ENCODE data around the gene REELD1.

The REELD1 gene

DNA sequence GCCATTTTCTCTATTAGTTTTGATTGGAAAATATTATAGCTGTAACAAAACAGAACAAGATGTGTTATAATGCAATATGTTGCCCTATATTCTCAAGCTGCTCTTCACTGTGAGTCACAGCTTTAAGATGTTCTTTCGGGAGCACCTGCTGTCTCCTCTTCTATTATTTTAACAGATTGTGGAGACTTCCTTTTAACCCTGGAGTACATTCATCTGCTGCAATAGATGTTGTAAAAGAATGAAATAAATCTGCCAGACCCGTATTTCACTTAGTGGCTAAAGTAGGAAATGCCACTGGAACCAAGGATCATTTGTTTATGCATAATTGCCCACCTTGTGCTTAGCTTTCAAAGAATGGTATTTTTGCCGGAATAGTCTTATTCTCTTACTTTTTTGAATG, 27.7 kb upstream of the REELD1 start:
- Histone ChIP-seq H3K27me3 (ENCODE audit: low read depth, low read length) (no peaks in the 10 kb centered on the region), H3K27ac (ENCODE audit: low read length) (no peak overlapping the region), H3K36me3 (ENCODE audit: control insufficient read depth in 1 of 2, insufficient read depth in 2 of 2, low read length in 2 of 2) (peaks cover 20 to 38% of the 10 kb centered on the region in 2 donors), H3K4me3 (ENCODE audit: low read depth in 1 of 2, low read length in 2 of 2) (no peak overlapping the region), H3K9me3 (ENCODE audit: control insufficient read depth in 1 of 2, low read length in 2 of 2) (no peaks in the 10 kb centered on the region), H3K4me1 (ENCODE audit: control insufficient read depth in 1 of 2, insufficient read depth in 2 of 2, low read length in 2 of 2) (peaks cover 0 to 13% of the 10 kb centered on the region in 2 donors)

DNA sequence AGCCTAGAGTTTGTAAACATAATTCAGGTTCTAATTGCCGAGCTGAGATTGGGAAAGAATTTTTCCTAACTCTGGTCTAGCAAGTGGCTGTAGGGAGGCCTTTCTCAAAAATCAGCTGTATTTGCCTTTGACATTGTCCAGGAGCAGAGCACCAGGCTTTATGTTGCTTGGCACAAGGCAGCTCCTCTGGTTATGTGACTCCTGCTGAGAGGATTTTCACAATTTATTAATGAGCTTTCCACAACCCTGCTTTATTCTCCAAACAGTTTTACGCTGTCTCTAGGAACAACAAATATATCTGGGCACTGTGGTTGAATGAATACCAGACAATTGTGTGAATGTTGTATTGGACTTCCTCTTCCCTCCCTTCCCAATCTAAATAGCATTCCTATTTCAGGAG, 23.9 kb upstream of the REELD1 start:
- H3K36me3 ChIP-seq (ENCODE audit: control insufficient read depth in 1 of 2, insufficient read depth in 2 of 2, low read length in 2 of 2): peaks cover 20 to 39% of the 10 kb centered on the region in 2 donors
- no peaks in the 10 kb centered on the region for H3K27me3 ChIP-seq (ENCODE audit: low read depth, low read length)
- no peak overlapping the region for H3K4me3 ChIP-seq (ENCODE audit: low read depth in 1 of 2, low read length in 2 of 2)
- no peaks in the 10 kb centered on the region for H3K9me3 ChIP-seq (ENCODE audit: control insufficient read depth in 1 of 2, low read length in 2 of 2)
- peaks cover 0 to 13% of the 10 kb centered on the region in 2 donors for H3K4me1 ChIP-seq (ENCODE audit: control insufficient read depth in 1 of 2, insufficient read depth in 2 of 2, low read length in 2 of 2)
- no peak overlapping the region for H3K27ac ChIP-seq (ENCODE audit: low read length)

DNA sequence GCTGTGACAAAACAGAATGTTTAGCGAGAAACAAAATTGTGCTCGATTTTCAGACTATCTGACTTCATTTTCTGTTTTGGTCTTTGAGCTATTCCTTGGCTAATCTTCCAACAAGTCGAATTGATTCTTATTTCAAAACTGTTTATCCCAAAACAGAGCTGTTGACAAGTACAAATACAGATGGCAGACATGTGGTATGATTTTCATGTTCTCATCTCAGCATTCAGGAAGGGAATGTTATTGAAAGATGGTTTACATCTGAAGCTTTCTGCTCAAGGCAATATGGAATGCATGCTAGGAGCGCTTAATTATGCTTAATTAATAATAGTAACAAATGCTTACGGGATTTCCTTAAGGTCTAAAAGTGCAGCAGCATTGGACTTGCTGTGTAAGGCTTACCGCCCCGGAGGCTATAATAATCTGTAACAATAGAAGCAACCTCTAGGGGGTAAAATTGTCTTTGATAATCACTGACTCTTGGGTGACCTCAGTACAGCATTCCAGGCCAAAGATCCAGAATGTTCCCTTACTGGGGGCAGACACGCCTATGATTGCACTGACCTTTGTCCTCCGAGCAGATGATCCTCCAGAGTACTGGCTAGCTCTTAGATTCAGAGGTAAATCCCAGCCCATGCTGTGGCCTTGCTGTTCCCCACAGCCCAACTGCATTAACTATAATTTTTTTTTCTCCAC, 22.4 kb upstream of the REELD1 start:
- H3K36me3 ChIP-seq (ENCODE audit: control insufficient read depth in 1 of 2, insufficient read depth in 2 of 2, low read length in 2 of 2): peaks cover 18 to 34% of the 10 kb centered on the region in 2 donors
- H3K9me3 ChIP-seq (ENCODE audit: control insufficient read depth in 1 of 2, low read length in 2 of 2): no peaks in the 10 kb centered on the region
- H3K4me3 ChIP-seq (ENCODE audit: low read depth in 1 of 2, low read length in 2 of 2): no peak overlapping the region
- peaks cover 0 to 13% of the 10 kb centered on the region in 2 donors for H3K4me1 ChIP-seq (ENCODE audit: control insufficient read depth in 1 of 2, insufficient read depth in 2 of 2, low read length in 2 of 2)
- H3K27me3 ChIP-seq (ENCODE audit: low read depth, low read length): no peaks in the 10 kb centered on the region
- no peak overlapping the region for H3K27ac ChIP-seq (ENCODE audit: low read length)

DNA sequence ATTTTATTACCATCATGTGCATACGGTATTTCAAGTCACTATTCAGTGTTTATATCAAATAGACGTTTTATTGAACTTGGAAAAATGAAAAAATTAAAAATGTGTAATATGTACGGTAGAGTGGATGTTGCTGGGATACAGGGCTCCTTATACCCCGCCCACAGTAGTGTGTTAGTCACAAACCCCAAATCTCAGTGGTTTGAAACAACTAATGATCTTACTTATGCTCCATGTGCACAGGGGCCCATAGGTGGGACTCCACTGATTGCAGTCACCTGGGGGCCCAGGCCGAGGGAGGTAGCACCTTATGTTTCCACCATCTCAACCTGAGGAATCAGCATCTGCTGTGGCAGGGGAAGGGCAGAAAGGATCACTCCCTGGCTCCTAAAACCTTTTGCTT, 20.7 kb upstream of the REELD1 start:
- no peak overlapping the region for H3K27ac ChIP-seq (ENCODE audit: low read length)
- peaks cover 6 to 20% of the 10 kb centered on the region in 2 donors for H3K36me3 ChIP-seq (ENCODE audit: control insufficient read depth in 1 of 2, insufficient read depth in 2 of 2, low read length in 2 of 2)
- peaks cover 0 to 13% of the 10 kb centered on the region in 2 donors for H3K4me1 ChIP-seq (ENCODE audit: control insufficient read depth in 1 of 2, insufficient read depth in 2 of 2, low read length in 2 of 2)
- no peak overlapping the region for H3K4me3 ChIP-seq (ENCODE audit: low read depth in 1 of 2, low read length in 2 of 2)
- no peaks in the 10 kb centered on the region for H3K9me3 ChIP-seq (ENCODE audit: control insufficient read depth in 1 of 2, low read length in 2 of 2)
- H3K27me3 ChIP-seq (ENCODE audit: low read depth, low read length): no peaks in the 10 kb centered on the region

DNA sequence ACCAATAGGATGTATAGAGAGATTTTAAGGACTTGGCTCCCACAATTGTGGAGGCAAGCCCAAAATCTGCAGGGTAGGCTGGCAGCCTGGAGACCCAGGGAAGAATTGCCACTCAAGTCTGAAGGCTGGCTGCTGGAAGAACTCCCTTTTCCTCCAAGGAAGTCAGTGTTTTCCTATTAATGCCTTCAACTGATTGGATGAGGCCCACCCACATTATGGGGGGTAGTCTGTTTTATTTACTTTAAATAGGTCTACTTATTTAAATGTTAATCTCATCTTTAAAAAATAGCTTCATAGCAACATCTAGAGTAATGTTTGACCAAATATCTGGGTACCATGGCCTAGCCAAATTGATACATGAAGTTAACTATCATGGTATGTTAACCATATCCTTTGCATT, 20.1 kb upstream of the REELD1 start:
- no peaks in the 10 kb centered on the region for H3K9me3 ChIP-seq (ENCODE audit: control insufficient read depth in 1 of 2, low read length in 2 of 2)
- peaks cover 6 to 18% of the 10 kb centered on the region in 2 donors for H3K36me3 ChIP-seq (ENCODE audit: control insufficient read depth in 1 of 2, insufficient read depth in 2 of 2, low read length in 2 of 2)
- no peaks in the 10 kb centered on the region for H3K27me3 ChIP-seq (ENCODE audit: low read depth, low read length)
- no peak overlapping the region for H3K4me3 ChIP-seq (ENCODE audit: low read depth in 1 of 2, low read length in 2 of 2)
- H3K27ac ChIP-seq (ENCODE audit: low read length): no peak overlapping the region
- peaks cover 0 to 13% of the 10 kb centered on the region in 2 donors for H3K4me1 ChIP-seq (ENCODE audit: control insufficient read depth in 1 of 2, insufficient read depth in 2 of 2, low read length in 2 of 2)

DNA sequence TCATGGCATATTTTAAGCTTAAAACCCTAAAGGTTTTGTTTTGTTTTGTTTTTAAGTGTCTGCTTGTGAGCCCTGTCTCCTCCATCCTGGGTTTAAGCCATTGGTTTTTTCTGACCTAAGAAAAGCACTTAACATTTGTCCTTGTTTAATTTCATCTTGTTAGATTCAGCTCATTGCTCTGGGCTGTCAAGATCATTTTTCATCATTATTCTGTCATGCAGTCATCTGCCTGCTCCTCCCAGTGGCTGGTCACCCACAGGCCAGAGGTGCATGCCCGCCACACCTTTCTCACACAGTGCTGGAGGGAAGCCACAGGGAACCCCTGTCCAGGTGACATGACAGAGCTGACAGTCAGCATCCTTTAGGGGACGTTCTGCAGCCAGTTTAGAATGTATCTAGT, 11.7 kb upstream of the REELD1 start:
- Histone ChIP-seq H3K4me3 (ENCODE audit: low read depth in 1 of 2, low read length in 2 of 2) (no peak overlapping the region), H3K9me3 (ENCODE audit: control insufficient read depth in 1 of 2, low read length in 2 of 2) (no peaks in the 10 kb centered on the region), H3K27me3 (ENCODE audit: low read depth, low read length) (no peaks in the 10 kb centered on the region), H3K27ac (ENCODE audit: low read length) (no peak overlapping the region), H3K36me3 (ENCODE audit: control insufficient read depth in 1 of 2, insufficient read depth in 2 of 2, low read length in 2 of 2) (no peaks in the 10 kb centered on the region), H3K4me1 (ENCODE audit: control insufficient read depth in 1 of 2, insufficient read depth in 2 of 2, low read length in 2 of 2) (no peaks in the 10 kb centered on the region)

DNA sequence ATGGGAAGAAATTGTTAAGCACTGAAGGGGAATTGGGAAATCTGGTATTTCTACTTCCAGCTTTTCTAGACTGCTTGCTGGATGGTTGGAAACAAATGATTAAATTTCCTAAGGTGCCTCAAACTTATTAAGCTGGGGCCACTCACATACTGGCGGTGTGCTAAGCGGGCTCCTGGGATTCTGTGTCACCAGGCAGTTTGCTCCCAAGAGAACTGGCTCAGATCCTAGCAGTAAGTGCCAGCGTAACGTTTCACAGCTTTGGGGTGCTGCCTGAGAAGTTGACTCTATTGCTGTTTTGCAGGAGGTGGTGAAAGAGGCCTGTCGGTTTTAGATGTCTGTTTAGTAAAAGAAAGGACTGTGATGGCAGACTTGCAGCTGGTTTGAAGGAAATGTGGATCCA, 6.9 kb upstream of the REELD1 start:
- Histone ChIP-seq H3K27me3 (ENCODE audit: low read depth, low read length) (no peaks in the 10 kb centered on the region), H3K36me3 (ENCODE audit: control insufficient read depth in 1 of 2, insufficient read depth in 2 of 2, low read length in 2 of 2) (no peaks in the 10 kb centered on the region), H3K27ac (ENCODE audit: low read length) (no peak overlapping the region), H3K4me1 (ENCODE audit: control insufficient read depth in 1 of 2, insufficient read depth in 2 of 2, low read length in 2 of 2) (no peaks in the 10 kb centered on the region), H3K9me3 (ENCODE audit: control insufficient read depth in 1 of 2, low read length in 2 of 2) (no peaks in the 10 kb centered on the region), H3K4me3 (ENCODE audit: low read depth in 1 of 2, low read length in 2 of 2) (no peak overlapping the region)

DNA sequence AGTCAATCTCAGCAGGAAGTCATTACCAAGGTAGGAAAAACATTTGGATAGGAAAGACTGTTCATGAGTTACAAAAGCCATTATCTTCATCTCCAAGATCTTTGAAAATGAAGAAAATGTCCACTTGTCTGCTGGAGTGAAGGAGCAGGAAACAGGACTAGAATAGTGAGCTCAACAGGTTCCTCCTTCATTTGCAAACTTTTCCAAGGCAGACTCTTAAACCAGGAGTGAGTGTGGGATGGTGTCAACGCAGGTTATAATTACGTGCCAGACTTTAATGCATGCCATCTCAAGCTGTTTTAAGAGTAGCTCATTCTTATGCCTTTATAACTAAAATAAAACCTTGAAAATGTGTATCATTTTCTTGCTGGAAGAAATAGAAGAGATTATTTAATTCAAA, 3.4 kb upstream of the REELD1 start:
- H3K4me1 ChIP-seq (ENCODE audit: control insufficient read depth in 1 of 2, insufficient read depth in 2 of 2, low read length in 2 of 2): no peaks in the 10 kb centered on the region
- no peaks in the 10 kb centered on the region for H3K36me3 ChIP-seq (ENCODE audit: control insufficient read depth in 1 of 2, insufficient read depth in 2 of 2, low read length in 2 of 2)
- no peaks in the 10 kb centered on the region for H3K27me3 ChIP-seq (ENCODE audit: low read depth, low read length)
- no peaks in the 10 kb centered on the region for H3K9me3 ChIP-seq (ENCODE audit: control insufficient read depth in 1 of 2, low read length in 2 of 2)
- no peak overlapping the region for H3K4me3 ChIP-seq (ENCODE audit: low read depth in 1 of 2, low read length in 2 of 2)
- no peak overlapping the region for H3K27ac ChIP-seq (ENCODE audit: low read length)

DNA sequence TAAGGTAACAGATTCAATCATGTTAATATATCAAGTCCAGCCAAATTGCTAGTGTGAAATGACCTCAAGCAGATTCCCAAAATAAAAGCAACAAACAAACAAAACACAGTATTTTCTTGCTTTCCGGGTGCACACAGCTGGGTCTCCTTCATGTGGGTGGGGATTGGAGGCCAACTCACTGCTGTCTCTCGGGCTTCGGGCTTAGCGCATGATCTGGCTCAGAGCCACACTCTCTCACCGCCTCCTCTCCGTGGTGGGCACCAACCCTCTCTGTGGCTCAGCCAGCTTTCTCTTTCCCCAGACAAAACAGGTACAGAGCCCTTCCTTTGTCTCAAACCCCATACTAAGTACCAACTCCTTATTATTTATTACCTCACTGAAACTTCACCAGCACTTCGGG, 2.9 kb upstream of the REELD1 start:
- Histone ChIP-seq H3K27me3 (ENCODE audit: low read depth, low read length) (no peaks in the 10 kb centered on the region), H3K9me3 (ENCODE audit: control insufficient read depth in 1 of 2, low read length in 2 of 2) (no peaks in the 10 kb centered on the region), H3K4me1 (ENCODE audit: control insufficient read depth in 1 of 2, insufficient read depth in 2 of 2, low read length in 2 of 2) (no peaks in the 10 kb centered on the region), H3K36me3 (ENCODE audit: control insufficient read depth in 1 of 2, insufficient read depth in 2 of 2, low read length in 2 of 2) (no peaks in the 10 kb centered on the region), H3K27ac (ENCODE audit: low read length) (no peak overlapping the region), H3K4me3 (ENCODE audit: low read depth in 1 of 2, low read length in 2 of 2) (no peak overlapping the region)

DNA sequence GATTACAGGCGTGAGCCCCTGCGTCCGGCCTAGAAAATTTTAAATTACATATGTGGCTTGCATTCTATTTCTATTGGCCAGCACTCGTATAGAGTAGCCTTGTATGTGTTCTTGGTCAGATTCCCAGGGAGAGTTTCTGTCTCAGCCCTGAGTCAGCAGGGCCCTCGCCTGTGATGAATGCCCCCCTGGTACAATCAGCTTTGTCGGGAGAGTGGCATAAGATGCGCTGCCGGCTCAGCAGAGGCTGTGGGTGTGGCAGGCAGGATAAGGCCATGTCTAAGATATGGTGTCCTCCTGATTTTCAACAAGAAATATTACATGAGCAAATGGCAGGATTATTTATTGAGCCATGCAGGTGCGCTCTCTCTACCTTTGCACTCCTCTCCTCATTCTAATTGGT, 1.6 kb upstream of the REELD1 start:
- H3K36me3 ChIP-seq (ENCODE audit: control insufficient read depth in 1 of 2, insufficient read depth in 2 of 2, low read length in 2 of 2): no peaks in the 10 kb centered on the region
- no peaks in the 10 kb centered on the region for H3K4me1 ChIP-seq (ENCODE audit: control insufficient read depth in 1 of 2, insufficient read depth in 2 of 2, low read length in 2 of 2)
- H3K27me3 ChIP-seq (ENCODE audit: low read depth, low read length): no peaks in the 10 kb centered on the region
- no peak overlapping the region for H3K4me3 ChIP-seq (ENCODE audit: low read depth in 1 of 2, low read length in 2 of 2)
- H3K9me3 ChIP-seq (ENCODE audit: control insufficient read depth in 1 of 2, low read length in 2 of 2): no peaks in the 10 kb centered on the region
- no peak overlapping the region for H3K27ac ChIP-seq (ENCODE audit: low read length)

DNA sequence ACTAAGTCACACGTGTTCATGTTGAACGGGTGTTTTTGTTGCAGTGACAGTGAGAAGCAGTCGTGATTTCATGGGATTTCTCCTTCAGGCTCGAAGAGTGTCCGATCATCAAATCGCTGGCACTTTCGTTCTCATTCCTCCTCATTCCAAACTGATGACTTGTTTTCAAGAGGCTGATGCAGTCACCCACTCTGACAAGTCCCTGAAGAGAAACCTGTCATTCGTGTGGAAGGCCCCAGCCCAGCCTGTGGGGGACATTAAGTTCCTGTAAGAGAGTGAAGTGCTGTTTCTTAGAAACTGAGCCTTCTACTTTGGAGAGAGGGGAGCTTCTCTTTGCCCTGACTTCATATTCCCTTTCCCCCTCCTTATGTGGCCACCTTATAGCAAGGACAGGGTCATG, 8.0 kb downstream of the REELD1 start:
- no peak overlapping the region for H3K27ac ChIP-seq (ENCODE audit: low read length)
- H3K4me1 ChIP-seq (ENCODE audit: control insufficient read depth in 1 of 2, insufficient read depth in 2 of 2, low read length in 2 of 2): no peaks in the 10 kb centered on the region
- H3K9me3 ChIP-seq (ENCODE audit: control insufficient read depth in 1 of 2, low read length in 2 of 2): no peaks in the 10 kb centered on the region
- H3K4me3 ChIP-seq (ENCODE audit: low read depth in 1 of 2, low read length in 2 of 2): no peak overlapping the region
- H3K36me3 ChIP-seq (ENCODE audit: control insufficient read depth in 1 of 2, insufficient read depth in 2 of 2, low read length in 2 of 2): no peaks in the 10 kb centered on the region
- H3K27me3 ChIP-seq (ENCODE audit: low read depth, low read length): no peaks in the 10 kb centered on the region

DNA sequence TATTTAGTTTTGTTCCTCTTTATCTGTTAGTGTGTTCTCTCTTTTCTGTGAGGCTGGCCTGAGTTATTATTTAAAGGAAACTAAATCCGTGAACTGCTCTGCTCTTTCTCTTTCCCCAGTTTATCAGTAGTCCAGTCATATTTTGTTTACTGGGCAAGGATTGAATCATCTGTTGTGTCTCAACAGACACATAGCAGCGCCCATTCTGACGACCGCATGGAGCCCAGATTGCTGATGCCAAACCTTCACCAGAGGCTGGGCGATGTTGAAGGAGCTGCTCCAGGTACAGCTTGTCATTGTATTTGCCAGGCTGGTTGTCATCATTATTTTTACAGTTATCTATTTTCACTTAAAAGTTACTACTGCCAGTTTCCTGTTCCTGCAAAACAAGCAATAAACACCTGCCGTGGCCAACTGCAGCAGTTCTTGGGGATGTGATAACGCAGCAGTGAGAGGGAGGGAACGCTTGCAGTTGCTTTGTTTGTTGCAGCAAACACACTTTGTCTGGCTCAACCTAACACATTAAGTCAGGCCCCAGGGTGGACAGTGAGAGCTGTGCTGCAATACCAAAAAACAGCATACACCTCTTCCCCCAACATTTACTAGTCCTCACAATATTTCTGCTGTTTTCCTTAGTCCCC, 10.1 kb downstream of the REELD1 start:
- no peak overlapping the region for H3K4me3 ChIP-seq (ENCODE audit: low read depth in 1 of 2, low read length in 2 of 2)
- no peaks in the 10 kb centered on the region for H3K4me1 ChIP-seq (ENCODE audit: control insufficient read depth in 1 of 2, insufficient read depth in 2 of 2, low read length in 2 of 2)
- no peaks in the 10 kb centered on the region for H3K27me3 ChIP-seq (ENCODE audit: low read depth, low read length)
- H3K36me3 ChIP-seq (ENCODE audit: control insufficient read depth in 1 of 2, insufficient read depth in 2 of 2, low read length in 2 of 2): no peaks in the 10 kb centered on the region
- H3K27ac ChIP-seq (ENCODE audit: low read length): no peak overlapping the region
- H3K9me3 ChIP-seq (ENCODE audit: control insufficient read depth in 1 of 2, low read length in 2 of 2): no peaks in the 10 kb centered on the region
